Loucy (cell line): Measurements from ENCODE around the gene BAMBI.

Source experiments
- EZH2phosphoT487 ChIP-seq: fragments of 200-600 bp; IDR thresholded peaks from 2 replicates; pipeline ENCODE4 v1.6.1; 2018; ENCODE audit warnings: antibody characterized with exemption, mild to moderate bottlenecking, moderate library complexity, borderline replicate concordance
- TF ChIP-seq, protein P1 (sequence below): fragments of 200-600 bp; sonication (generic); conservative IDR thresholded peaks from 2 replicates; pipeline ENCODE4 v1.5.1; 2014; ENCODE audit warnings: mild to moderate bottlenecking, antibody characterized with exemption, low read length

- TF ChIP-seq, protein P1, sequence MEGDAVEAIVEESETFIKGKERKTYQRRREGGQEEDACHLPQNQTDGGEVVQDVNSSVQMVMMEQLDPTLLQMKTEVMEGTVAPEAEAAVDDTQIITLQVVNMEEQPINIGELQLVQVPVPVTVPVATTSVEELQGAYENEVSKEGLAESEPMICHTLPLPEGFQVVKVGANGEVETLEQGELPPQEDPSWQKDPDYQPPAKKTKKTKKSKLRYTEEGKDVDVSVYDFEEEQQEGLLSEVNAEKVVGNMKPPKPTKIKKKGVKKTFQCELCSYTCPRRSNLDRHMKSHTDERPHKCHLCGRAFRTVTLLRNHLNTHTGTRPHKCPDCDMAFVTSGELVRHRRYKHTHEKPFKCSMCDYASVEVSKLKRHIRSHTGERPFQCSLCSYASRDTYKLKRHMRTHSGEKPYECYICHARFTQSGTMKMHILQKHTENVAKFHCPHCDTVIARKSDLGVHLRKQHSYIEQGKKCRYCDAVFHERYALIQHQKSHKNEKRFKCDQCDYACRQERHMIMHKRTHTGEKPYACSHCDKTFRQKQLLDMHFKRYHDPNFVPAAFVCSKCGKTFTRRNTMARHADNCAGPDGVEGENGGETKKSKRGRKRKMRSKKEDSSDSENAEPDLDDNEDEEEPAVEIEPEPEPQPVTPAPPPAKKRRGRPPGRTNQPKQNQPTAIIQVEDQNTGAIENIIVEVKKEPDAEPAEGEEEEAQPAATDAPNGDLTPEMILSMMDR: no peak
- TF ChIP-seq EZH2phosphoT487: no peak
Measured at GRCh38 chr10:28687683-28688001, 10.3 kb downstream of the BAMBI start.
